Endothelial cell of hepatic sinusoid (primary cell): Measurements from ENCODE around the gene RASA3.

Experiments used
- in situ Hi-C: cut with HindIII; loops from 2 replicates; pipeline ENCODE4 v1.10.0; 2017; ENCODE audit warnings: low sequenced_read_pairs

RASA3 gene

GRCh38 chr13:114058051-114058867 is 74.2 kb downstream of the RASA3 start:
- in situ Hi-C loops, result loop anchor here (5.0 to 10.0 kb wide), 5 partner anchors 54 to 133 kb away; no protein-coding TSS in a partner anchor

- in situ Hi-C loops, result loop anchor here (5.0 to 10.0 kb wide), 5 partner anchors 55 to 133 kb away; no protein-coding TSS in a partner anchor
Observed at GRCh38 chr13:114057166-114058050, 75.0 kb downstream of the RASA3 start.

- in situ Hi-C loops, result loop anchor here (5.0 to 10.0 kb wide), 5 partner anchors 56 to 132 kb away; no protein-coding TSS in a partner anchor
Observed at GRCh38 chr13:114056205-114057013, 76.0 kb downstream of the RASA3 start.

GRCh38 chr13:114055766-114056165 is 76.7 kb downstream of the RASA3 start:
- in situ Hi-C loops, result loop anchor here (5.0 to 10.0 kb wide), 5 partner anchors 57 to 131 kb away; no protein-coding TSS in a partner anchor

- in situ Hi-C loops, result loop anchor here (5.0 to 10.0 kb wide), 5 partner anchors 57 to 130 kb away; no protein-coding TSS in a partner anchor
Observed at GRCh38 chr13:114054830-114055439, 77.5 kb downstream of the RASA3 start.

- in situ Hi-C loops, result loop anchor here (10.0 kb wide), 1 partner anchor 129 kb away; no protein-coding TSS in a partner anchor
Observed at GRCh38 chr13:114054264-114054663, 78.2 kb downstream of the RASA3 start.

GRCh38 chr13:114053026-114053425 is 79.4 kb downstream of the RASA3 start:
- in situ Hi-C loops, result loop anchor here (10.0 kb wide), 1 partner anchor 128 kb away; no protein-coding TSS in a partner anchor

GRCh38 chr13:114050536-114051450 is 81.6 kb downstream of the RASA3 start:
- in situ Hi-C loops, result loop anchor here (10.0 kb wide), 1 partner anchor 126 kb away; no protein-coding TSS in a partner anchor

GRCh38 chr13:114049626-114050101 is 82.8 kb downstream of the RASA3 start:
- in situ Hi-C loops, result loop anchor here (10.0 kb wide), 1 partner anchor 125 kb away; no protein-coding TSS in a partner anchor

- in situ Hi-C loops, result no loop called here
Observed at GRCh38 chr13:114049026-114049425, 83.4 kb downstream of the RASA3 start.

GRCh38 chr13:114048443-114048842 is 84.0 kb downstream of the RASA3 start:
- in situ Hi-C loops, result no loop called here

GRCh38 chr13:114047358-114047881 is 85.0 kb downstream of the RASA3 start:
- in situ Hi-C loops, result no loop called here

- in situ Hi-C loops, result no loop called here
Observed at GRCh38 chr13:114046431-114046975, 85.9 kb downstream of the RASA3 start.

GRCh38 chr13:114045113-114045735 is 87.2 kb downstream of the RASA3 start:
- in situ Hi-C loops, result no loop called here

GRCh38 chr13:114044486-114044885 is 87.9 kb downstream of the RASA3 start:
- in situ Hi-C loops, result no loop called here

GRCh38 chr13:114043421-114044053 is 88.9 kb downstream of the RASA3 start:
- in situ Hi-C loops, result no loop called here
